Spinal cord (tissue), 10 donors: Measurements from ENCODE around the gene ZNF536. TPM values are rescaled to one million over a fixed set of nuclear protein-coding genes. Genes with fewer than 3 reads are reported as not detected.

Experiments
- DNase-seq, 6 donors: peaks; one replicate each; pipeline versions ENCODE4 v3.0.0 to v3.0.0-alpha.2; 2013 to 2015; ENCODE audit warnings: low spot score in 6 of 6, low read depth in 4 of 6
- H3K27ac ChIP-seq: one replicate; pipeline ENCODE4 v1.5.1; 2013; ENCODE audit warnings: low read depth, low read length, control low read depth
- H3K27me3 ChIP-seq: one replicate; pipeline ENCODE4 v1.6.1; 2013; ENCODE audit warnings: low read length; ENCODE audit not compliant: control insufficient read depth, insufficient read depth
- H3K36me3 ChIP-seq: one replicate; pipeline ENCODE4 v1.6.1; 2013; ENCODE audit warnings: low read length; ENCODE audit not compliant: control insufficient read depth, insufficient read depth
- H3K4me1 ChIP-seq: one replicate; pipeline ENCODE4 v1.6.1; 2013; ENCODE audit warnings: low read length; ENCODE audit not compliant: control insufficient read depth, insufficient read depth
- H3K4me3 ChIP-seq: one replicate; pipeline ENCODE4 v1.5.1; 2013; ENCODE audit warnings: low read depth, low read length, control low read depth
- H3K9me3 ChIP-seq: one replicate; pipeline ENCODE4 v1.6.1; 2013; ENCODE audit warnings: low read length; ENCODE audit not compliant: control insufficient read depth, insufficient read depth
- WGBS: methylation state at CpG from one replicate; pipeline ENCODE4 v1.1.5; 2013; ENCODE audit warnings: missing lambda C conversion rate; ENCODE audit not compliant: insufficient coverage; 5-methylcytosine and 5-hydroxymethylcytosine counted together
- long read RNA-seq, 4 donors: transcript quantifications; one replicate each; lab custom pipeline, GENCODE V29; 2026
- polyA plus RNA-seq, 2 donors: library from polyadenylated mRNA; unstranded; fragments of 120-200 nt; gene quantifications; one replicate each; pipeline ENCODE4 v1.2.1, GENCODE V29; 2013; ENCODE audit not compliant: insufficient read length in 2 of 2
- total RNA-seq, 2 donors: library from RNA; depleted of rRNA in 1 of 2; stranded (reverse); fragments of 120-200 nt in 1 of 2; fragments of >200 nt in 1 of 2; gene quantifications; one replicate each; pipeline versions ENCODE4 v1.2.3 to v1.2.4, GENCODE V29; 2013 to 2014
- donor health status: healthy.

Gene ZNF536
- total RNA-seq (10 to 100 TPM; 31.0 to 41.1 TPM), polyA plus RNA-seq (10 to 100 TPM; 26.2 to 26.8 TPM)
- long read RNA-seq, donor 1, partial matches to known transcripts: 0 of 1 reads
- long read RNA-seq, donor 1, other reads (novel, unspliced or antisense): 0 of 1 reads
- long read RNA-seq, donor 2, partial matches to known transcripts: 0 of 1 reads
- long read RNA-seq, donor 2, other reads (novel, unspliced or antisense): 0 of 1 reads
- long read RNA-seq, donor 3, partial matches to known transcripts: 0 of 1 reads
- long read RNA-seq, donor 3, other reads (novel, unspliced or antisense): 0 of 1 reads
- long read RNA-seq, donor 4: 0 reads

- Histone ChIP-seq H3K36me3 (no peaks in the 10 kb centered on the region), H3K27ac (peak within 1 kb of the TSS; percentile 10), H3K4me3 (no peak within 1 kb of the TSS), H3K4me1 (peaks cover 19% of the 10 kb centered on the region), H3K9me3 (no peaks in the 10 kb centered on the region), H3K27me3 (no peaks in the 10 kb centered on the region)
- DNase-seq: no peak
- 57% methylated on average over 6 of the region's 9 CpGs for WGBS
These were observed at the start of gene ZNF536 for GRCh38 chr19:30371960-30372824. Gene ZNF536, plus strand, starts transcription at chr19:30372384. Its CDS starts 71,179 bp downstream, at chr19:30443563.

- peaks cover 14% of the 10 kb centered on the region for H3K4me1 ChIP-seq
- WGBS: 75% methylated on average over 5 of the region's 6 CpGs
- DNase-seq: no peak
These were observed 49.4 kb upstream of the ZNF536 start for GRCh38 chr19:30322641-30323320.

GRCh38 chr19:30323904-30324303 is 48.3 kb upstream of the ZNF536 start:
- H3K4me3 ChIP-seq: no peak overlapping the region
- H3K36me3 ChIP-seq: peaks cover 4% of the 10 kb centered on the region
- H3K27ac ChIP-seq: no peak overlapping the region
- peaks cover 14% of the 10 kb centered on the region for H3K4me1 ChIP-seq
- no peak for DNase-seq
- no peaks in the 10 kb centered on the region for H3K27me3 ChIP-seq
- H3K9me3 ChIP-seq: no peaks in the 10 kb centered on the region

More at GRCh38 chr19:30322641-30323320, 49.4 kb upstream of the ZNF536 start:
- peaks cover 4% of the 10 kb centered on the region for H3K36me3 ChIP-seq
- no peaks in the 10 kb centered on the region for H3K27me3 ChIP-seq
- no peak overlapping the region for H3K27ac ChIP-seq
- no peaks in the 10 kb centered on the region for H3K9me3 ChIP-seq
- no peak overlapping the region for H3K4me3 ChIP-seq

GRCh38 chr19:30324982-30325381 is 47.2 kb upstream of the ZNF536 start:
- H3K9me3 ChIP-seq: no peaks in the 10 kb centered on the region
- H3K27ac ChIP-seq: no peak overlapping the region
- DNase-seq: no peak
- peaks cover 14% of the 10 kb centered on the region for H3K4me1 ChIP-seq
- 94% methylated on average over 7 of the region's 7 CpGs for WGBS
- no peaks in the 10 kb centered on the region for H3K27me3 ChIP-seq
- H3K36me3 ChIP-seq: peaks cover 4% of the 10 kb centered on the region
- H3K4me3 ChIP-seq: no peak overlapping the region

DNA sequence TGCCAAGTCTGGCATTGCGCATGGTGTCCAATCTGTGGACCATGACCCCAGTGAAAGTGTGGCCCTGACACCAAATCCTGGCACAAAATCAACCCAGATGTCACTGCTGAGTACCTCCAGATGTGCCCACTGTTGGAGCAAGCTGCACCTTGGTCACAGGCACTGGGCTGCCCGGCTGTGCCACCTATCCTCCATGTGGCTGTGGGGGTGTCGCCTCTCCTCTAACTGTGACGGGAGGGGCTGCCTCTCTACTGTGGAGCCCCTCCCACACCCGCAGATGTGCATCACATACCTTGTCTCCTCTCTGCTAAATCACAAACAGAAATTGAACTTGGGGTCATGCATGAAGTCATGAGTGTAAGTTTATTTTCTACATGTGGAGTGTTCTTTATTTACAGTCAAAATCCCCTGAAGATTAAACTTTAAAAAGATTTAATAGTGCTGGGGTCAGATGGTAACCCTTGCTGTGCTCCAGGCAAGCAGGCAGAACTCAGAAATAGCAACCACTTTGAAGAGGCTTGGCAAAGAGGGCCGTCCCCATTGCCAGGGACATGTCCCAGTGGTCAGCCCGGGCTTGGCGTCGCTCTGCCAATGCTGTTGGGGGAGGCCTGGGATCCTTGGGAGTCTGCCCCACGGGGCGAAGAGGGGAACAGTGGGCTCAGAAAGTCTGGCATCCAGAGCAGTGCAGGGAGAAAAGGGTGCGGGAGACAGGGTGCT is 46.4 kb upstream of the ZNF536 start:
- no peaks in the 10 kb centered on the region for H3K9me3 ChIP-seq
- no peaks in the 10 kb centered on the region for H3K27me3 ChIP-seq
- WGBS: 62% methylated on average over 10 of the region's 12 CpGs
- H3K36me3 ChIP-seq: peaks cover 4% of the 10 kb centered on the region
- peaks cover 14% of the 10 kb centered on the region for H3K4me1 ChIP-seq
- H3K27ac ChIP-seq: no peak overlapping the region
- peak in 1 of 6 donors; percentile 41 for DNase-seq
- no peak overlapping the region for H3K4me3 ChIP-seq

- no peak for DNase-seq
- Histone ChIP-seq H3K4me3 (no peak overlapping the region), H3K27me3 (no peaks in the 10 kb centered on the region), H3K36me3 (no peaks in the 10 kb centered on the region), H3K4me1 (peaks cover 14% of the 10 kb centered on the region), H3K9me3 (no peaks in the 10 kb centered on the region), H3K27ac (no peak overlapping the region)
- WGBS: 53% methylated on average over 7 of the region's 11 CpGs
These were observed 45.8 kb upstream of the ZNF536 start for GRCh38 chr19:30326393-30326710.

- no peaks in the 10 kb centered on the region for H3K27me3 ChIP-seq
- DNase-seq: no peak
- no peaks in the 10 kb centered on the region for H3K9me3 ChIP-seq
- H3K4me1 ChIP-seq: peaks cover 14% of the 10 kb centered on the region
- WGBS: no CpG with 5 or more reads among the region's 3 CpGs
- no peak overlapping the region for H3K27ac ChIP-seq
- no peak overlapping the region for H3K4me3 ChIP-seq
- H3K36me3 ChIP-seq: no peaks in the 10 kb centered on the region
These were observed 44.9 kb upstream of the ZNF536 start for GRCh38 chr19:30327331-30327730.

GRCh38 chr19:30328096-30328495 is 44.1 kb upstream of the ZNF536 start:
- Histone ChIP-seq H3K27ac (no peak overlapping the region), H3K4me1 (peaks cover 14% of the 10 kb centered on the region), H3K4me3 (no peak overlapping the region), H3K27me3 (no peaks in the 10 kb centered on the region), H3K36me3 (no peaks in the 10 kb centered on the region), H3K9me3 (no peaks in the 10 kb centered on the region)
- no peak for DNase-seq
- 100% methylated on average over 3 of the region's 3 CpGs for WGBS

- peaks cover 12% of the 10 kb centered on the region for H3K4me1 ChIP-seq
- no peaks in the 10 kb centered on the region for H3K9me3 ChIP-seq
- no peak overlapping the region for H3K27ac ChIP-seq
- 71% methylated on average over 4 of the region's 4 CpGs for WGBS
- no peaks in the 10 kb centered on the region for H3K36me3 ChIP-seq
- no peak for DNase-seq
- H3K27me3 ChIP-seq: no peaks in the 10 kb centered on the region
- H3K4me3 ChIP-seq: no peak overlapping the region
These were observed 41.9 kb upstream of the ZNF536 start for GRCh38 chr19:30330266-30330665.
